HG02610 (cell line): ENCODE measurements around the gene DPY19L3.
"Not testable (repeated sequence)": the region's sequence is repeated elsewhere in the genome, so short reads cannot be mapped to it uniquely, and the experiment has no call there.

ENCODE experiments used
- ATAC-seq: cut with Tn5 transposase; IDR thresholded peaks from one replicate; pipeline ENCODE4 v1.9.1; 2021; ENCODE audit warnings: mild to moderate bottlenecking, moderate library complexity; ENCODE audit not compliant: unreplicated experiment

DPY19L3 gene

GRCh38 chr19:32498648-32499200 is 93.2 kb downstream of the DPY19L3 start:
- no peak for ATAC-seq

- ATAC-seq: not testable (repeated sequence)
These were observed 106.9 kb downstream of the DPY19L3 start for GRCh38 chr19:32512498-32512897.

- no peak for ATAC-seq
These were observed 113.5 kb downstream of the DPY19L3 start for GRCh38 chr19:32519023-32519422.

GRCh38 chr19:32522967-32523366 is 117.4 kb downstream of the DPY19L3 start:
- ATAC-seq: no peak

GRCh38 chr19:32526895-32527294 is 121.3 kb downstream of the DPY19L3 start:
- ATAC-seq: no peak

- no peak for ATAC-seq
These were observed 125.2 kb downstream of the DPY19L3 start for GRCh38 chr19:32530773-32531172.

- no peak for ATAC-seq
These were observed 126.7 kb downstream of the DPY19L3 start for GRCh38 chr19:32532233-32532632.
